Effector memory CD4-positive, alpha-beta T cell (primary cell): ENCODE results near the gene GSTM2.
A peak's percentile ranks its signal among the peaks of the same experiment; 100 is the strongest.

ENCODE experiments used
- DNase-seq, 3 donors: peaks; one replicate each; pipeline ENCODE4 v3.0.0-alpha.2; 2020
- H3K27ac ChIP-seq: 2 replicates; pipeline ENCODE4 v1.7.0; 2013; ENCODE audit warnings: mild to moderate bottlenecking, low read length, moderate library complexity; ENCODE audit not compliant: insufficient read depth, poor library complexity, severe bottlenecking
- H3K27me3 ChIP-seq: replicated peaks from 2 replicates; pipeline ENCODE4 v1.7.0; 2013; ENCODE audit warnings: mild to moderate bottlenecking, low read length; ENCODE audit not compliant: insufficient read depth, control insufficient read depth, poor library complexity, severe bottlenecking
- H3K36me3 ChIP-seq: 2 replicates; pipeline ENCODE4 v1.7.0; 2013; ENCODE audit warnings: mild to moderate bottlenecking, low read length, moderate library complexity; ENCODE audit not compliant: control insufficient read depth, insufficient read depth
- H3K4me1 ChIP-seq: 2 replicates; pipeline ENCODE4 v1.7.0; 2013; ENCODE audit warnings: low read length, mild to moderate bottlenecking; ENCODE audit not compliant: control insufficient read depth, insufficient read depth, poor library complexity, severe bottlenecking
- H3K4me3 ChIP-seq: 2 replicates; pipeline ENCODE4 v1.7.0; 2013; ENCODE audit warnings: low read length, low read depth, mild to moderate bottlenecking; ENCODE audit not compliant: insufficient read depth, poor library complexity, severe bottlenecking
- H3K9me3 ChIP-seq: 2 replicates; pipeline ENCODE4 v1.7.0; 2013; ENCODE audit warnings: mild to moderate bottlenecking, low read length, moderate library complexity; ENCODE audit not compliant: control insufficient read depth

GSTM2 gene

GRCh38 chr1:109649491-109649914 lies 18.4 kb upstream of the GSTM2 start:
- Histone ChIP-seq H3K27me3 (no peaks in the 10 kb centered on the region), H3K27ac (no peak overlapping the region), H3K4me1 (no peaks in the 10 kb centered on the region), H3K9me3 (no peaks in the 10 kb centered on the region), H3K4me3 (no peak overlapping the region), H3K36me3 (no peaks in the 10 kb centered on the region)
- no peak for DNase-seq

GRCh38 chr1:109650609-109651008 lies 17.2 kb upstream of the GSTM2 start:
- no peak for DNase-seq
- Histone ChIP-seq H3K4me3 (no peak overlapping the region), H3K4me1 (peaks cover 3% of the 10 kb centered on the region), H3K27ac (no peak overlapping the region), H3K27me3 (no peaks in the 10 kb centered on the region), H3K9me3 (no peaks in the 10 kb centered on the region), H3K36me3 (no peaks in the 10 kb centered on the region)

GRCh38 chr1:109652402-109652801 lies 15.5 kb upstream of the GSTM2 start:
- no peaks in the 10 kb centered on the region for H3K9me3 ChIP-seq
- H3K36me3 ChIP-seq: no peaks in the 10 kb centered on the region
- H3K4me3 ChIP-seq: no peak overlapping the region
- no peaks in the 10 kb centered on the region for H3K27me3 ChIP-seq
- no peak overlapping the region for H3K27ac ChIP-seq
- DNase-seq: no peak
- peaks cover 4% of the 10 kb centered on the region for H3K4me1 ChIP-seq

GRCh38 chr1:109653306-109653705 lies 14.6 kb upstream of the GSTM2 start:
- Histone ChIP-seq H3K27ac (no peak overlapping the region), H3K27me3 (no peaks in the 10 kb centered on the region), H3K36me3 (no peaks in the 10 kb centered on the region), H3K9me3 (no peaks in the 10 kb centered on the region), H3K4me3 (no peak overlapping the region), H3K4me1 (peaks cover 4% of the 10 kb centered on the region)
- DNase-seq: no peak

DNA sequence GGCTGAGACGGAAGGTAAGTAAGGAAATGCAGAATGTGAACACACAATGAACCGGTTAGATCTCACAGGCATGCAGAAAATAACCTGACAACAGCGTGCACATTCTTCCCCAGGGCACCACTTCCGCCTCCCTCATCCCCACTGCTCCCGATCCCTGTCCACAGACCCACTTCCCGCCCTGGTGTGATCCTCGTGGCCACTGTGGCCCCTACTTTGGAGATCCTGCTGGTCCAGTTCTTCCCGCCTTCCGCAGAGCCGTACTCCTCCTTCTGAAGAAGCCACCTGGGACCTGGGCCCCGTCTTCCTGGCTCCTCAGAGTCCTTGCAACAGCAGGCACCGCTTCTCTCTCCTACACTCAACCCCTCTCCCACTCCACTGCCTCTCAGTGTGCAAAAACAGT lies 13.3 kb upstream of the GSTM2 start:
- H3K4me3 ChIP-seq: no peak overlapping the region
- H3K27me3 ChIP-seq: no peaks in the 10 kb centered on the region
- peaks cover 4% of the 10 kb centered on the region for H3K4me1 ChIP-seq
- no peaks in the 10 kb centered on the region for H3K9me3 ChIP-seq
- H3K36me3 ChIP-seq: no peaks in the 10 kb centered on the region
- H3K27ac ChIP-seq: no peak overlapping the region
- no peak for DNase-seq

DNA sequence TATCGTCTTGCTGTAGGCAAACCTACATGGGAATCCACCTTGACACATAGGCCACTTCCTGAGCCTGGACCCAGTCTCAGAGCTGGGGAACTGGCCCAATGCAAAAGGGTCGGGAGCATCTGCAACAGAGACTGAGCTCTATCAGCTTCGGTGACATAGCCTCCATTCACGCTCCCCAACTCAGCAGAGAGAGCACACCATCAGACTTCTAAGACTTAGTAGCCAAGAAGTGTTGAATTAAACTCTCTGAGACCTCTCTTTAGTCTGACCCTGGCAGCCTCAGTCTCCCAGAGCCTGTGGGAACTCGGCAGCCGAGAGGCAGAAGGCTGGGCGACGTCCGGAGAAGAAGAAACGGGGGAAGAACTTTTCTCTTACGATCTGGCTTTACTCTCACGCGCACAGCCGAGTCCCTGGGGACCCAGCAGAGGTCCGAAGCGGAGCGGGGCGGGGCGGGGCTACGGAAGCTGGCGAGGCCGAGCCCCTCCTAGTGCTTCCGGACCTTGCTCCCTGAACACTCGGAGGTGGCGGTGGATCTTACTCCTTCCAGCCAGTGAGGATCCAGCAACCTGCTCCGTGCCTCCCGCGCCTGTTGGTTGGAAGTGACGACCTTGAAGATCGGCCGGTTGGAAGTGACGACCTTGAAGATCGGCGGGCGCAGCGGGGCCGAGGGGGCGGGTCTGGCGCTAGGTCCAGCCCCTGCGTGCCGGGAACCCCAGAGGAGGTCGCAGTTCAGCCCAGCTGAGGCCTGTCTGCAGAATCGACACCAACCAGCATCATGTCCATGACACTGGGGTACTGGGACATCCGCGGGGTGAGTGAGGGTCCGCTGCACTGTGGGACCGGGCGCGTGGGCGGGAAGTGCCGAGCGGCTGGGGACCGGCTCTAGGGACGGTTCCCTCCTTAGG lies 12.0 kb upstream of the GSTM2 start, which contains the start of gene GSTM4:
GSTM4 (plus strand) TSS at position 485 of the 905 bp plus-strand sequence; CDS start at position 776, 291 bp downstream.
- peak within 1 kb of the TSS; percentile 90 for H3K4me3 ChIP-seq

DNA sequence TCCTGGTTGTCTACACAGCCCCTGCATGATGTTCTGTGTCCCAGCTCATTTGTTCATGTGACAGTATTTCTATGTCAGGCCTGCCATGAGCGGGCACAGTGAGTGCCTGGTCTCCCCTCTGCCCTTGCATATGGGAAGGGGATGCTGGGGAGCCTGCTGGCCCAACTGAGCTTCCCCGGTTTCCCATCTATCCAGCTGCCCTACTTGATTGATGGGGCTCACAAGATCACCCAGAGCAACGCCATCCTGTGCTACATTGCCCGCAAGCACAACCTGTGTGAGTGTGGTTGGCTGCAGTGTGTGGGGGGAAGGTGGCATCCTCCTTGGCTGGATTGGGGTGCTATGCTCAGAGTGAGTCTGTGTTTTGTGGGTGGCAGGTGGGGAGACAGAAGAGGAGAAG lies 10.5 kb upstream of the GSTM2 start:
- Histone ChIP-seq H3K4me1 (peaks cover 4% of the 10 kb centered on the region), H3K27me3 (no peaks in the 10 kb centered on the region), H3K9me3 (no peaks in the 10 kb centered on the region), H3K4me3 (no peak overlapping the region), H3K36me3 (no peaks in the 10 kb centered on the region), H3K27ac (no peak overlapping the region)
- DNase-seq: no peak

More for the DNA sequence above, 12.0 kb upstream of the GSTM2 start, which contains the start of gene GSTM4:
- Histone ChIP-seq H3K36me3 (no peaks in the 10 kb centered on the region), H3K27me3 (no peaks in the 10 kb centered on the region), H3K9me3 (no peaks in the 10 kb centered on the region), H3K4me1 (peaks cover 4% of the 10 kb centered on the region), H3K27ac (peak within 1 kb of the TSS; percentile 46)
- DNase-seq: peak; percentile 24 to 55 (median 42)

- H3K36me3 ChIP-seq: no peaks in the 10 kb centered on the region
- H3K4me3 ChIP-seq: no peak overlapping the region
- DNase-seq: no peak
- H3K27me3 ChIP-seq: no peaks in the 10 kb centered on the region
- H3K4me1 ChIP-seq: peaks cover 4% of the 10 kb centered on the region
- H3K9me3 ChIP-seq: no peaks in the 10 kb centered on the region
- no peak overlapping the region for H3K27ac ChIP-seq
These were observed 9.9 kb upstream of the GSTM2 start for GRCh38 chr1:109657970-109658369.

GRCh38 chr1:109658533-109659042 lies 9.3 kb upstream of the GSTM2 start:
- H3K27me3 ChIP-seq: no peaks in the 10 kb centered on the region
- H3K36me3 ChIP-seq: no peaks in the 10 kb centered on the region
- H3K9me3 ChIP-seq: no peaks in the 10 kb centered on the region
- no peak overlapping the region for H3K27ac ChIP-seq
- peaks cover 4% of the 10 kb centered on the region for H3K4me1 ChIP-seq
- DNase-seq: no peak
- no peak overlapping the region for H3K4me3 ChIP-seq

GRCh38 chr1:109659145-109659544 lies 8.7 kb upstream of the GSTM2 start:
- no peaks in the 10 kb centered on the region for H3K27me3 ChIP-seq

More at GRCh38 chr1:109659145-109659544, 8.7 kb upstream of the GSTM2 start:
- H3K4me3 ChIP-seq: no peak overlapping the region
- no peaks in the 10 kb centered on the region for H3K36me3 ChIP-seq
- no peak overlapping the region for H3K27ac ChIP-seq
- no peak for DNase-seq
- H3K9me3 ChIP-seq: no peaks in the 10 kb centered on the region
- peaks cover 4% of the 10 kb centered on the region for H3K4me1 ChIP-seq
